Measurements from ENCODE around the gene PUM2. TPM values are rescaled to one million over a fixed set of nuclear protein-coding genes. Genes with fewer than 3 reads are reported as not detected.

Gene PUM2
- polyA plus RNA-seq, 1 of the 3 experiments (the other 2 are of a cell fraction): 19.7 TPM

- TF ChIP-seq, protein P1, sequence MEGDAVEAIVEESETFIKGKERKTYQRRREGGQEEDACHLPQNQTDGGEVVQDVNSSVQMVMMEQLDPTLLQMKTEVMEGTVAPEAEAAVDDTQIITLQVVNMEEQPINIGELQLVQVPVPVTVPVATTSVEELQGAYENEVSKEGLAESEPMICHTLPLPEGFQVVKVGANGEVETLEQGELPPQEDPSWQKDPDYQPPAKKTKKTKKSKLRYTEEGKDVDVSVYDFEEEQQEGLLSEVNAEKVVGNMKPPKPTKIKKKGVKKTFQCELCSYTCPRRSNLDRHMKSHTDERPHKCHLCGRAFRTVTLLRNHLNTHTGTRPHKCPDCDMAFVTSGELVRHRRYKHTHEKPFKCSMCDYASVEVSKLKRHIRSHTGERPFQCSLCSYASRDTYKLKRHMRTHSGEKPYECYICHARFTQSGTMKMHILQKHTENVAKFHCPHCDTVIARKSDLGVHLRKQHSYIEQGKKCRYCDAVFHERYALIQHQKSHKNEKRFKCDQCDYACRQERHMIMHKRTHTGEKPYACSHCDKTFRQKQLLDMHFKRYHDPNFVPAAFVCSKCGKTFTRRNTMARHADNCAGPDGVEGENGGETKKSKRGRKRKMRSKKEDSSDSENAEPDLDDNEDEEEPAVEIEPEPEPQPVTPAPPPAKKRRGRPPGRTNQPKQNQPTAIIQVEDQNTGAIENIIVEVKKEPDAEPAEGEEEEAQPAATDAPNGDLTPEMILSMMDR (IDR thresholded peaks at IDR 0.05): no peak; the same call in 1 of the 2 replicates
- TF ChIP-seq SIN3A (IDR thresholded peaks at IDR 0.05; ENCODE audit: borderline replicate concordance, low read depth, low read length) (peak; percentile 87), EZH2phosphoT487 (IDR thresholded peaks at IDR 0.05; ENCODE audit: borderline replicate concordance, low read depth) (no peak), FOSL2 (IDR thresholded peaks at IDR 0.05; ENCODE audit: borderline replicate concordance, low read depth) (no peak), SMC3 (IDR thresholded peaks at IDR 0.05; ENCODE audit: low read depth, low read length) (no peak), GATA2 (CRISPR knock-in tag; IDR thresholded peaks at IDR 0.05) (no peak), FOXJ3 (CRISPR knock-in tag; IDR thresholded peaks at IDR 0.05) (0 out of 2 replicates have a peak, but pooled peaks have one; percentile 36), TAF1 (IDR thresholded peaks at IDR 0.05; ENCODE audit: borderline replicate concordance, low read depth, low read length) (peak; percentile 40; the same call in 1 of the 2 replicates), TEAD4 (IDR thresholded peaks at IDR 0.05; ENCODE audit: borderline replicate concordance, insufficient read depth) (no peak), MEF2A (IDR thresholded peaks at IDR 0.05; ENCODE audit: borderline replicate concordance, low read depth) (no peak), YY1 (IDR thresholded peaks at IDR 0.05; ENCODE audit: low read depth) (peak; percentile 54; the same call in 1 of the 2 replicates), CHD2 (IDR thresholded peaks at IDR 0.05; ENCODE audit: low read length, partially characterized antibody) (peak; percentile 39), RFX5 (IDR thresholded peaks at IDR 0.05; ENCODE audit: low read length) (0 out of 2 replicates have a peak, but pooled peaks have one; percentile 4), RCOR1 (IDR thresholded peaks at IDR 0.05; ENCODE audit: low read length) (no peak; the same call in none of the 2 replicates), POLR2AphosphoS5 (IDR thresholded peaks at IDR 0.05; ENCODE audit: low read depth, low read length) (peak; percentile 72; the same call in 1 of the 2 replicates), FOXM1 (IDR thresholded peaks at IDR 0.05; ENCODE audit: low read depth) (no peak), EP300 (IDR thresholded peaks at IDR 0.05; ENCODE audit: borderline replicate concordance in 1 of 2, low read depth in 1 of 2, low read length in 1 of 2) (peak in 1 of 2 experiments; percentile 51; a peak in 2 of 4 replicates), TCF12 (IDR thresholded peaks at IDR 0.05) (no peak), RAD21 (IDR thresholded peaks at IDR 0.05; ENCODE audit: low read length) (no peak), NRF1 (IDR thresholded peaks at IDR 0.05; ENCODE audit: low read depth, low read length) (no peak)
- TF ChIP-seq, protein P2, sequence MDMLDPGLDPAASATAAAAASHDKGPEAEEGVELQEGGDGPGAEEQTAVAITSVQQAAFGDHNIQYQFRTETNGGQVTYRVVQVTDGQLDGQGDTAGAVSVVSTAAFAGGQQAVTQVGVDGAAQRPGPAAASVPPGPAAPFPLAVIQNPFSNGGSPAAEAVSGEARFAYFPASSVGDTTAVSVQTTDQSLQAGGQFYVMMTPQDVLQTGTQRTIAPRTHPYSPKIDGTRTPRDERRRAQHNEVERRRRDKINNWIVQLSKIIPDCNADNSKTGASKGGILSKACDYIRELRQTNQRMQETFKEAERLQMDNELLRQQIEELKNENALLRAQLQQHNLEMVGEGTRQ (IDR thresholded peaks at IDR 0.05; ENCODE audit: borderline replicate concordance, low read depth, low read length): peak; percentile 45; the same call in 1 of the 2 replicates
- TF ChIP-seq, protein P3, sequence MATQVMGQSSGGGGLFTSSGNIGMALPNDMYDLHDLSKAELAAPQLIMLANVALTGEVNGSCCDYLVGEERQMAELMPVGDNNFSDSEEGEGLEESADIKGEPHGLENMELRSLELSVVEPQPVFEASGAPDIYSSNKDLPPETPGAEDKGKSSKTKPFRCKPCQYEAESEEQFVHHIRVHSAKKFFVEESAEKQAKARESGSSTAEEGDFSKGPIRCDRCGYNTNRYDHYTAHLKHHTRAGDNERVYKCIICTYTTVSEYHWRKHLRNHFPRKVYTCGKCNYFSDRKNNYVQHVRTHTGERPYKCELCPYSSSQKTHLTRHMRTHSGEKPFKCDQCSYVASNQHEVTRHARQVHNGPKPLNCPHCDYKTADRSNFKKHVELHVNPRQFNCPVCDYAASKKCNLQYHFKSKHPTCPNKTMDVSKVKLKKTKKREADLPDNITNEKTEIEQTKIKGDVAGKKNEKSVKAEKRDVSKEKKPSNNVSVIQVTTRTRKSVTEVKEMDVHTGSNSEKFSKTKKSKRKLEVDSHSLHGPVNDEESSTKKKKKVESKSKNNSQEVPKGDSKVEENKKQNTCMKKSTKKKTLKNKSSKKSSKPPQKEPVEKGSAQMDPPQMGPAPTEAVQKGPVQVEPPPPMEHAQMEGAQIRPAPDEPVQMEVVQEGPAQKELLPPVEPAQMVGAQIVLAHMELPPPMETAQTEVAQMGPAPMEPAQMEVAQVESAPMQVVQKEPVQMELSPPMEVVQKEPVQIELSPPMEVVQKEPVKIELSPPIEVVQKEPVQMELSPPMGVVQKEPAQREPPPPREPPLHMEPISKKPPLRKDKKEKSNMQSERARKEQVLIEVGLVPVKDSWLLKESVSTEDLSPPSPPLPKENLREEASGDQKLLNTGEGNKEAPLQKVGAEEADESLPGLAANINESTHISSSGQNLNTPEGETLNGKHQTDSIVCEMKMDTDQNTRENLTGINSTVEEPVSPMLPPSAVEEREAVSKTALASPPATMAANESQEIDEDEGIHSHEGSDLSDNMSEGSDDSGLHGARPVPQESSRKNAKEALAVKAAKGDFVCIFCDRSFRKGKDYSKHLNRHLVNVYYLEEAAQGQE (IDR thresholded peaks at IDR 0.05; ENCODE audit: low read depth, low read length): no peak
- TF ChIP-seq, protein P4, sequence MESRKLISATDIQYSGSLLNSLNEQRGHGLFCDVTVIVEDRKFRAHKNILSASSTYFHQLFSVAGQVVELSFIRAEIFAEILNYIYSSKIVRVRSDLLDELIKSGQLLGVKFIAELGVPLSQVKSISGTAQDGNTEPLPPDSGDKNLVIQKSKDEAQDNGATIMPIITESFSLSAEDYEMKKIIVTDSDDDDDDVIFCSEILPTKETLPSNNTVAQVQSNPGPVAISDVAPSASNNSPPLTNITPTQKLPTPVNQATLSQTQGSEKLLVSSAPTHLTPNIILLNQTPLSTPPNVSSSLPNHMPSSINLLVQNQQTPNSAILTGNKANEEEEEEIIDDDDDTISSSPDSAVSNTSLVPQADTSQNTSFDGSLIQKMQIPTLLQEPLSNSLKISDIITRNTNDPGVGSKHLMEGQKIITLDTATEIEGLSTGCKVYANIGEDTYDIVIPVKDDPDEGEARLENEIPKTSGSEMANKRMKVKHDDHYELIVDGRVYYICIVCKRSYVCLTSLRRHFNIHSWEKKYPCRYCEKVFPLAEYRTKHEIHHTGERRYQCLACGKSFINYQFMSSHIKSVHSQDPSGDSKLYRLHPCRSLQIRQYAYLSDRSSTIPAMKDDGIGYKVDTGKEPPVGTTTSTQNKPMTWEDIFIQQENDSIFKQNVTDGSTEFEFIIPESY (IDR thresholded peaks at IDR 0.05; ENCODE audit: borderline replicate concordance, low read depth): no peak
- TF ChIP-seq, protein P5, sequence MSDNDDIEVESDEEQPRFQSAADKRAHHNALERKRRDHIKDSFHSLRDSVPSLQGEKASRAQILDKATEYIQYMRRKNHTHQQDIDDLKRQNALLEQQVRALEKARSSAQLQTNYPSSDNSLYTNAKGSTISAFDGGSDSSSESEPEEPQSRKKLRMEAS (IDR thresholded peaks at IDR 0.05; ENCODE audit: low read depth): peak; percentile 87
Measured at GRCh38 chr2:20223407-20224163, 127.1 kb downstream of the PUM2 start (continued).

Data from SK-N-SH (cell line).